ENCODE data around the gene RNU5D-1. TPM values are rescaled to one million over a fixed set of nuclear protein-coding genes. Genes with fewer than 3 reads are reported as not detected.

The RNU5D-1 gene
- total RNA-seq, 1 donor from 2014 or later: not detected

- no peak for DNase-seq (ENCODE audit: low spot score in 2 of 2)
- no peak overlapping the region for H3K27ac ChIP-seq
- no peaks in the 10 kb centered on the region for H3K4me1 ChIP-seq
- H3K4me3 ChIP-seq: no peak overlapping the region
- no peaks in the 10 kb centered on the region for H3K9me3 ChIP-seq
- no peaks in the 10 kb centered on the region for H3K27me3 ChIP-seq
- intact Hi-C loops (cut with DNase I): no loop called here
- no peaks in the 10 kb centered on the region for H3K36me3 ChIP-seq
- TF ChIP-seq CTCF (IDR thresholded peaks at IDR 0.05): no peak
Measured at GRCh38 chr1:44696101-44696500, 34.9 kb downstream of the RNU5D-1 start.

GRCh38 chr1:44695671-44696070 is 35.3 kb downstream of the RNU5D-1 start:
- Histone ChIP-seq H3K27ac (no peak overlapping the region), H3K4me3 (no peak overlapping the region), H3K4me1 (no peaks in the 10 kb centered on the region), H3K27me3 (no peaks in the 10 kb centered on the region), H3K36me3 (no peaks in the 10 kb centered on the region), H3K9me3 (no peaks in the 10 kb centered on the region)
- no peak for DNase-seq (ENCODE audit: low spot score in 2 of 2)
- TF ChIP-seq CTCF (IDR thresholded peaks at IDR 0.05): no peak
- intact Hi-C loops (cut with DNase I): no loop called here

- no peaks in the 10 kb centered on the region for H3K4me1 ChIP-seq
- H3K4me3 ChIP-seq: no peak overlapping the region
- intact Hi-C loops (cut with DNase I): no loop called here
- TF ChIP-seq CTCF (IDR thresholded peaks at IDR 0.05): no peak
- no peak for DNase-seq (ENCODE audit: low spot score in 2 of 2)
- no peaks in the 10 kb centered on the region for H3K9me3 ChIP-seq
- H3K36me3 ChIP-seq: no peaks in the 10 kb centered on the region
- H3K27me3 ChIP-seq: no peaks in the 10 kb centered on the region
- H3K27ac ChIP-seq: no peak overlapping the region
Measured at GRCh38 chr1:44694863-44695478, 36.0 kb downstream of the RNU5D-1 start.

GRCh38 chr1:44693900-44694299 is 37.1 kb downstream of the RNU5D-1 start:
- H3K27ac ChIP-seq: no peak overlapping the region
- no peaks in the 10 kb centered on the region for H3K36me3 ChIP-seq
- H3K27me3 ChIP-seq: no peaks in the 10 kb centered on the region
- no peak for DNase-seq (ENCODE audit: low spot score in 2 of 2)
- no peak for TF ChIP-seq CTCF (IDR thresholded peaks at IDR 0.05)
- no peaks in the 10 kb centered on the region for H3K9me3 ChIP-seq
- intact Hi-C loops (cut with DNase I): no loop called here
- no peak overlapping the region for H3K4me3 ChIP-seq
- H3K4me1 ChIP-seq: no peaks in the 10 kb centered on the region

- no peaks in the 10 kb centered on the region for H3K9me3 ChIP-seq
- no peak overlapping the region for H3K27ac ChIP-seq
- TF ChIP-seq CTCF (IDR thresholded peaks at IDR 0.05): no peak
- H3K4me3 ChIP-seq: no peak overlapping the region
- DNase-seq (ENCODE audit: low spot score in 2 of 2): no peak
- H3K27me3 ChIP-seq: no peaks in the 10 kb centered on the region
- no peaks in the 10 kb centered on the region for H3K36me3 ChIP-seq
- intact Hi-C loops (cut with DNase I): no loop called here
- no peaks in the 10 kb centered on the region for H3K4me1 ChIP-seq
Measured at GRCh38 chr1:44693159-44693558, 37.8 kb downstream of the RNU5D-1 start.

- TF ChIP-seq CTCF (IDR thresholded peaks at IDR 0.05): no peak
- Histone ChIP-seq H3K27me3 (no peaks in the 10 kb centered on the region), H3K27ac (no peak overlapping the region), H3K4me1 (no peaks in the 10 kb centered on the region), H3K4me3 (no peak overlapping the region), H3K9me3 (no peaks in the 10 kb centered on the region), H3K36me3 (no peaks in the 10 kb centered on the region)
- no peak for DNase-seq (ENCODE audit: low spot score in 2 of 2)
- intact Hi-C loops (cut with DNase I): no loop called here
Measured at GRCh38 chr1:44689447-44689765, 41.6 kb downstream of the RNU5D-1 start.

All from ascending aorta (tissue), 2 donors.